Measurements from ENCODE around the gene GPR39.

DNA sequence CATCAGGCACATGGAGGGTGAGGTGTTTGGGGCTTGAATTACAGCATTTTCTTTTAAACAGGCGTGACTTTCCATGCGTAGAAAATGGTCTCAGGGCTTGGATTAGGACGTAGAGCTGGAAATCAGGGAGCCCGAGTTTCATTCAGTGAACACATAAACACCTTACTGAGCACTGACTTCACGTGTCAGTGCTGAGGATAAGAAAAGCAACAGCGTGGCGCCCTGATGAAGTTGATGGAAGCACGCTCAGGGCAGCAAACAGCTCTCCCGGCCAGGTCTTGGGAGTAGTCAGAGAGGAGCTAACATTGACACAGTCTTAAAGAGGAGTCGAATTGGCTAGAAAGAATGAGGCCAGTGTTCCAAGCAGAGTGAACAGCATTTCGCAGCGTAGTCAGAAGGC, 142.7 kb downstream of the GPR39 start:
- TF ChIP-seq POLR2AphosphoS5 (IDR thresholded peaks at IDR 0.05) (no peak), POLR2A (IDR thresholded peaks at IDR 0.05) (no peak)
- TF ChIP-seq, protein P1, sequence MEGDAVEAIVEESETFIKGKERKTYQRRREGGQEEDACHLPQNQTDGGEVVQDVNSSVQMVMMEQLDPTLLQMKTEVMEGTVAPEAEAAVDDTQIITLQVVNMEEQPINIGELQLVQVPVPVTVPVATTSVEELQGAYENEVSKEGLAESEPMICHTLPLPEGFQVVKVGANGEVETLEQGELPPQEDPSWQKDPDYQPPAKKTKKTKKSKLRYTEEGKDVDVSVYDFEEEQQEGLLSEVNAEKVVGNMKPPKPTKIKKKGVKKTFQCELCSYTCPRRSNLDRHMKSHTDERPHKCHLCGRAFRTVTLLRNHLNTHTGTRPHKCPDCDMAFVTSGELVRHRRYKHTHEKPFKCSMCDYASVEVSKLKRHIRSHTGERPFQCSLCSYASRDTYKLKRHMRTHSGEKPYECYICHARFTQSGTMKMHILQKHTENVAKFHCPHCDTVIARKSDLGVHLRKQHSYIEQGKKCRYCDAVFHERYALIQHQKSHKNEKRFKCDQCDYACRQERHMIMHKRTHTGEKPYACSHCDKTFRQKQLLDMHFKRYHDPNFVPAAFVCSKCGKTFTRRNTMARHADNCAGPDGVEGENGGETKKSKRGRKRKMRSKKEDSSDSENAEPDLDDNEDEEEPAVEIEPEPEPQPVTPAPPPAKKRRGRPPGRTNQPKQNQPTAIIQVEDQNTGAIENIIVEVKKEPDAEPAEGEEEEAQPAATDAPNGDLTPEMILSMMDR (IDR thresholded peaks at IDR 0.05), result no peak
